Heart left ventricle (tissue), 13 donors: ENCODE results near the gene CFC1.
"Not testable (repeated sequence)": the region's sequence is repeated elsewhere in the genome, so short reads cannot be mapped to it uniquely, and the experiment has no call there.

Experiments
- POLR2A ChIP-seq, 2 donors: fragments of 450-650 bp; IDR thresholded peaks; one replicate each; pipeline ENCODE4 v1.6.1; 2017; ENCODE audit warnings: antibody characterized with exemption in 2 of 2, mild to moderate bottlenecking in 2 of 2, moderate library complexity in 2 of 2
- TF ChIP-seq, protein P1 (sequence below), 12 donors: fragments of 200-600 bp; sonication (generic) in 4 of 12; IDR thresholded peaks; one replicate each; pipeline versions ENCODE4 v1.5.0 to v1.8.0; 2018 to 2022; ENCODE audit warnings: antibody characterized with exemption in 12 of 12, mild to moderate bottlenecking in 5 of 12
- donor health status: ischemic (EF 13 %, LVEDD 7.1; RV severe dilation, severe dysfunction).
- donor health status: DM: no; HTN: yes; CAD: no.
- donor health status: DM: no; HTN: no; CAD: no.
- donor health status: ischemic (EF 25% LVEDD 6.9; RV normal size, moderate dysfunction).
- donor health status: ischemic (EF 25% LVEDD 5.7; RV mildly dilated, moderate dysfunction).
- donor health status: ischemic (EF 35%, LVEDD 5.7; RV mildly dilated, moderate dysfunction).
- donor health status: nonischemic (EF 11% LVEDD 7.7; RV severe dilation, severe dysfunction).
- donor health status: DM: yes; HTN: yes; CAD: no.
- donor health status: PGD.
- donor health status: ischemic (EF 29% LVEDD 5.4; RV normal size, mild dysfunction).
- donor health status: nonischemic (EF 23%, LVEDD 6.1; RV moderate dilation, normal function).

- TF ChIP-seq, protein P1, sequence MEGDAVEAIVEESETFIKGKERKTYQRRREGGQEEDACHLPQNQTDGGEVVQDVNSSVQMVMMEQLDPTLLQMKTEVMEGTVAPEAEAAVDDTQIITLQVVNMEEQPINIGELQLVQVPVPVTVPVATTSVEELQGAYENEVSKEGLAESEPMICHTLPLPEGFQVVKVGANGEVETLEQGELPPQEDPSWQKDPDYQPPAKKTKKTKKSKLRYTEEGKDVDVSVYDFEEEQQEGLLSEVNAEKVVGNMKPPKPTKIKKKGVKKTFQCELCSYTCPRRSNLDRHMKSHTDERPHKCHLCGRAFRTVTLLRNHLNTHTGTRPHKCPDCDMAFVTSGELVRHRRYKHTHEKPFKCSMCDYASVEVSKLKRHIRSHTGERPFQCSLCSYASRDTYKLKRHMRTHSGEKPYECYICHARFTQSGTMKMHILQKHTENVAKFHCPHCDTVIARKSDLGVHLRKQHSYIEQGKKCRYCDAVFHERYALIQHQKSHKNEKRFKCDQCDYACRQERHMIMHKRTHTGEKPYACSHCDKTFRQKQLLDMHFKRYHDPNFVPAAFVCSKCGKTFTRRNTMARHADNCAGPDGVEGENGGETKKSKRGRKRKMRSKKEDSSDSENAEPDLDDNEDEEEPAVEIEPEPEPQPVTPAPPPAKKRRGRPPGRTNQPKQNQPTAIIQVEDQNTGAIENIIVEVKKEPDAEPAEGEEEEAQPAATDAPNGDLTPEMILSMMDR (IDR thresholded peaks at IDR 0.05): not testable (repeated sequence)
- not testable (repeated sequence) for TF ChIP-seq POLR2A (IDR thresholded peaks at IDR 0.05)
Measured at GRCh38 chr2:130590842-130591359, 8.5 kb downstream of the CFC1 start.
